ENCODE measurements around the gene P3H3. TPM values are rescaled to one million over a fixed set of nuclear protein-coding genes. Genes with fewer than 3 reads are reported as not detected.
"Not testable (repeated sequence)": the region's sequence is repeated elsewhere in the genome, so short reads cannot be mapped to it uniquely, and the experiment has no call there.

Gene P3H3
- total RNA-seq, 2 experiments from 2014 or later: 0.26 TPM; not detected in 1

DNA sequence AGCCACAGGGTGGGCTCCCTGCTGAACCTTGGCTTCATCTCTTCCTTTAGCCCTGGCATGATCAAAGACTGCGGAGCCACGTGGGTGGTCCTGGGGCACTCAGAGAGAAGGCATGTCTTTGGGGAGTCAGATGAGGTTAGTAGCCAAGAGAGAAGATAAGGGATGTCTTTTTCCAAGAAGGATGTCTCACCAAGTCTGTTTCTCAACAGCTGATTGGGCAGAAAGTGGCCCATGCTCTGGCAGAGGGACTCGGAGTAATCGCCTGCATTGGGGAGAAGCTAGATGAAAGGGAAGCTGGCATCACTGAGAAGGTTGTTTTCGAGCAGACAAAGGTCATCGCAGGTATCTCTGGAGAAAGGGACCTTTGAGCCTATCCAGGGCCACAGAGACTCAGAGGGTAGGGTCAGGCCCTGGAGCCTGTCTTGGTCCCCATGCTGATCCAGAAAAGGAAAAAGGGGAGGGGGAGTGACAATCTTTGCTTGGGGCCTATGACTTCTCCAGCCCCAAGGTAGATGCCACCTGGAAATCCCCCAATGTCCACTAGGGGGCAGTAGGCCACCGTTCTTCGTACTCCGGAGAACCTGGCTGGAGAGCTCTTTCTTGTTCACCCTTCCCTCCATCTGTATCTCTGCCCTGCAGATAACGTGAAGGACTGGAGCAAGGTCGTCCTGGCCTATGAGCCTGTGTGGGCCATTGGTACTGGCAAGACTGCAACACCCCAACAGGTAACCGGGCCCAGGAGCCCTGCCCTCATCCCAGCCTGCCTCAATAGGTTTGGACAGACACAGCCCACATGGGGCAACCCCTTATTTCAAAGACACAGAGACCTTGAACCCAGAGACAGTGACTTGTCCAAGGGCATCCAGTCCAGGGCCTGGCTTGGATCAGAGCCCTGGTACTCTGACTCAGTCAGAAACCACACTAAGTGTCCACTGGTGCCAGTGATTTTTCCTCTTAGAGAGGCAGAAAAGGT lies 41.1 kb downstream of the P3H3 start:
- H3K36me3 Mint-ChIP-seq (ENCODE audit: low read depth): peaks cover 71% of the 10 kb centered on the region

DNA sequence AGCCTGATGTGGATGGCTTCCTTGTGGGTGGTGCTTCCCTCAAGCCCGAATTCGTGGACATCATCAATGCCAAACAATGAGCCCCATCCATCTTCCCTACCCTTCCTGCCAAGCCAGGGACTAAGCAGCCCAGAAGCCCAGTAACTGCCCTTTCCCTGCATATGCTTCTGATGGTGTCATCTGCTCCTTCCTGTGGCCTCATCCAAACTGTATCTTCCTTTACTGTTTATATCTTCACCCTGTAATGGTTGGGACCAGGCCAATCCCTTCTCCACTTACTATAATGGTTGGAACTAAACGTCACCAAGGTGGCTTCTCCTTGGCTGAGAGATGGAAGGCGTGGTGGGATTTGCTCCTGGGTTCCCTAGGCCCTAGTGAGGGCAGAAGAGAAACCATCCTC lies 42.1 kb downstream of the P3H3 start:
- not testable (repeated sequence) for DNase-seq; H3K27me3 Mint-ChIP-seq (ENCODE audit: low read depth); ATAC-seq; H3K9me3 Mint-ChIP-seq (ENCODE audit: insufficient read depth)
- CTCF ChIA-PET: interaction anchor here (1.3 to 6.1 kb wide), 12 partner anchors 15 to 243 kb away, joined by 3 to 121 read pairs (median 8); partner anchors contain the start of genes CDCA3, PTPN6 and USP5
- peak overlapping the region; percentile 13 for H3K4me3 Mint-ChIP-seq
- H3K36me3 Mint-ChIP-seq (ENCODE audit: low read depth): peaks cover 66% of the 10 kb centered on the region
- H3K27ac Mint-ChIP-seq: peak overlapping the region; percentile 96
- POLR2A ChIA-PET: interaction anchor here (0.9 to 6.8 kb wide), 5 partner anchors 17 to 55 kb away, joined by 3 to 93 read pairs (median 24); partner anchors contain the start of genes CDCA3 and USP5
- H3K4me1 Mint-ChIP-seq (ENCODE audit: low read depth): peaks cover 67% of the 10 kb centered on the region

More for the DNA sequence above, 41.1 kb downstream of the P3H3 start:
- peak overlapping the region; percentile 94 for H3K27ac Mint-ChIP-seq
- H3K9me3 Mint-ChIP-seq (ENCODE audit: insufficient read depth): no peaks in the 10 kb centered on the region
- peak; percentile 5 for ATAC-seq
- H3K4me1 Mint-ChIP-seq (ENCODE audit: low read depth): peaks cover 61% of the 10 kb centered on the region
- POLR2A ChIA-PET: interaction anchor here (0.6 to 6.8 kb wide), 15 partner anchors 16 to 96 kb away, joined by 3 to 93 read pairs (median 4); partner anchors contain the start of genes C12orf57, CDCA3, RNU7-1 and USP5
- peak overlapping the region; percentile 98 for H3K4me3 Mint-ChIP-seq
- CTCF ChIA-PET: interaction anchor here (0.6 to 6.1 kb wide), 41 partner anchors 8 to 530 kb away, joined by 3 to 121 read pairs (median 5); partner anchors contain the start of genes C12orf57, CDCA3, COPS7A and LAG3
- H3K27me3 Mint-ChIP-seq (ENCODE audit: low read depth): no peaks in the 10 kb centered on the region
- DNase-seq: peak; percentile 91

DNA sequence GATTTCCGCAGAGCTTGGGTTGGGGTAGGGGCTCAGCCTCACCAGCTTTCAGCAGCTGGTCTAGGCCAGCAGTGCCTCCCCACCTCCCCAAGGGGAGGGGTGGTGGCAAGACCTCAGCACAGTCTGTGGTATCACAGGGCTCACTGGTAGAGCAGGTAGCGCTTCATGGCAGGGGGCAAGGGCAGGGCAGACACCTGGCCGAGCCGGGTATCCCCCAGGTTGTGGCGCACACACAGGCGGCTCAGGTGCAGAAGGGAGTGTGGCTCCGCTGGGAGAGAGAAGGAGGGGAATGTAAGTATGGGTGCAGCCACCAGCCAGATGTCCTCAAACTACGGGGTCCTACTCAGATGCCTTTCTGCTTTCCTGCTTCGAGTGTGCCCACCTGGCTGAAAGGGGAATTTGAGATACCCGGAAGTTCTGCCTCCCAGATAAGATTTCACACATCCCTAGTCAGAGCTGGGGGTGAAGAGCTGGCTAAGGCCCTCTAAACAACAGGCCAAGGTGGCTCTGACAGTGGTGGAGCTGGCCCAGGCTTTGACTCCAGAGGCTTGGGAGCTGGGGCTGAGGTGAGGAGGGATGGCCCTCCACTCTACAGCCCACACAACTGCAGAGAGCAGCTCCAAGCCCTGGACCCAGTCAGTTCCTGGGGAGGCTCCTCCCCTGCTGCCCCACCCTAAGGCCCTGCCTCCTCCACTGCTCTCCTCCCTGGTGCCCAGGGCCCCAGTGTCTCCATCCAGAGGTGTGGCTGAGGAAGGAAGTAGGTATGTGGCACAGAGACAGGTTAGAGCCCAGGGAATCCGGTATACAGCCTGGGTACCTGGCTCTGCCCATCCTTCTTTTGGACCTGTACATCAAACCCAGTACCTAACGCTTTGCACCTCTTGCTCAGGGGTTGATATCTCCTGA lies 43.1 kb downstream of the P3H3 start:
- CTCF ChIA-PET: interaction anchor here (0.7 to 6.1 kb wide), 19 partner anchors 11 to 301 kb away, joined by 3 to 121 read pairs (median 14); partner anchors contain the start of genes C12orf57, CDCA3, COPS7A and ENO2
- peak overlapping the region; percentile 96 for H3K27ac Mint-ChIP-seq
- peaks cover 63% of the 10 kb centered on the region for H3K36me3 Mint-ChIP-seq (ENCODE audit: low read depth)
- POLR2A ChIA-PET: interaction anchor here (0.9 to 3.6 kb wide), 8 partner anchors 11 to 236 kb away, joined by 3 to 47 read pairs (median 14); partner anchors contain the start of genes C12orf57, CDCA3, RNU7-1 and USP5
- peaks cover 65% of the 10 kb centered on the region for H3K4me1 Mint-ChIP-seq (ENCODE audit: low read depth)
- H3K9me3 Mint-ChIP-seq (ENCODE audit: insufficient read depth): no peaks in the 10 kb centered on the region
- DNase-seq (peak; percentile 72), ATAC-seq (peak; percentile 15)
- peak overlapping the region; percentile 94 for H3K4me3 Mint-ChIP-seq
- no peaks in the 10 kb centered on the region for H3K27me3 Mint-ChIP-seq (ENCODE audit: low read depth)

DNA sequence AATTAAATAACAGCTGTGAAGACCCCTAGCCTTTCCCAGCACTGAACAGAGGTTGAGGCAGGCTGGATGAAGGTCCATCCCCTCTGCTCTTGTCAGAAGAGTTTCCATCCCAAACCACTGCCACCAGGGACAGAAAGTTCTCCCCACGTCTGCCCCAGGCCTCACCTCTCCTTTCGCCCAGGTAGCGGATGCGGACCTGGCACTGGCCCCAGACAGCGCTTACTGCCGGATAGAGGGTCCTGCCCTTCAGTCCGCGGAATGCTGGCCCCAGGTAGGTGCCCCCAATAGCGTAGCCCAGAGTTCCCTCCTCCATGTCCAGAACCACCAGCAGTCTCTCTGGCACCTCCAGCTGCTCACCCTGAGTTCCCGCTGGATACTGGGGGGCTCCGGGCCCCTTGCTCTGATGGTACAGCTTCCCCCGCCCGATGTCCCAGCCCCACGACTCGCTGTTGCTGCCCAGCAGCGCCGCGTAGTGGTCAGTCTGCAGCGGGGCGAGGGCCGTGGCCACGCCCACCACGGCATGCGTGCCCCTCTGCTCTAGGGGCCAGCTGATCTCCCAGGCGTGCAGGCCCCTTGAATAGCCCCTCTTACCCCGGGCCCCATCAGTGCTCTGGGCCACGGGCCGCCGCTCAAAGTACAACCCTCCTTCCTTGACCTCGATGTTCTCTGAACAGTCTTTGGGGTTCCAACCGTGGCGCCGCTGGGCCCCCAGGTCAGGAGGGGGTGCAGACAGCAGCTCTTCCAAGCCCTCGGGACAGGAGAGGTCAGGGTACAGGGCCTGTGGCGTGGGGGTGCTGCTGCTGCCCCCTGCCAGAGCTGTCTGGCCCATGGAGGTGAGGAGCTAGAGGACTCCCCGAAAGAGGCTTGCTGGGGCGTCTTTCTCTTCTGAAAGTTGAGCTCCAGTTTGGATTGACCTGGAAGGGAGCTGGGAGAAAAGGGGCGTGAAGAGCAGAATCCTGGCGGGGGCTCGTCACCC lies 44.2 kb downstream of the P3H3 start:
- H3K36me3 Mint-ChIP-seq (ENCODE audit: low read depth): peaks cover 66% of the 10 kb centered on the region
- peak; percentile 91 for DNase-seq
- no peaks in the 10 kb centered on the region for H3K27me3 Mint-ChIP-seq (ENCODE audit: low read depth)
- peak overlapping the region; percentile 94 for H3K4me3 Mint-ChIP-seq
- peak overlapping the region; percentile 96 for H3K27ac Mint-ChIP-seq
- ChIA-PET POLR2A (interaction anchor here (0.6 to 3.6 kb wide), 28 partner anchors 10 to 407 kb away, joined by 3 to 47 read pairs (median 5); partner anchors contain the start of genes C12orf57, CDCA3, COPS7A and MLF2), CTCF (interaction anchor here (0.7 to 6.1 kb wide), 39 partner anchors 8 to 302 kb away, joined by 3 to 121 read pairs (median 8); partner anchors contain the start of genes C12orf57, C1RL, CDCA3 and COPS7A)
- H3K9me3 Mint-ChIP-seq (ENCODE audit: insufficient read depth): no peaks in the 10 kb centered on the region
- ATAC-seq: peak; percentile 32
- peaks cover 59% of the 10 kb centered on the region for H3K4me1 Mint-ChIP-seq (ENCODE audit: low read depth)

DNA sequence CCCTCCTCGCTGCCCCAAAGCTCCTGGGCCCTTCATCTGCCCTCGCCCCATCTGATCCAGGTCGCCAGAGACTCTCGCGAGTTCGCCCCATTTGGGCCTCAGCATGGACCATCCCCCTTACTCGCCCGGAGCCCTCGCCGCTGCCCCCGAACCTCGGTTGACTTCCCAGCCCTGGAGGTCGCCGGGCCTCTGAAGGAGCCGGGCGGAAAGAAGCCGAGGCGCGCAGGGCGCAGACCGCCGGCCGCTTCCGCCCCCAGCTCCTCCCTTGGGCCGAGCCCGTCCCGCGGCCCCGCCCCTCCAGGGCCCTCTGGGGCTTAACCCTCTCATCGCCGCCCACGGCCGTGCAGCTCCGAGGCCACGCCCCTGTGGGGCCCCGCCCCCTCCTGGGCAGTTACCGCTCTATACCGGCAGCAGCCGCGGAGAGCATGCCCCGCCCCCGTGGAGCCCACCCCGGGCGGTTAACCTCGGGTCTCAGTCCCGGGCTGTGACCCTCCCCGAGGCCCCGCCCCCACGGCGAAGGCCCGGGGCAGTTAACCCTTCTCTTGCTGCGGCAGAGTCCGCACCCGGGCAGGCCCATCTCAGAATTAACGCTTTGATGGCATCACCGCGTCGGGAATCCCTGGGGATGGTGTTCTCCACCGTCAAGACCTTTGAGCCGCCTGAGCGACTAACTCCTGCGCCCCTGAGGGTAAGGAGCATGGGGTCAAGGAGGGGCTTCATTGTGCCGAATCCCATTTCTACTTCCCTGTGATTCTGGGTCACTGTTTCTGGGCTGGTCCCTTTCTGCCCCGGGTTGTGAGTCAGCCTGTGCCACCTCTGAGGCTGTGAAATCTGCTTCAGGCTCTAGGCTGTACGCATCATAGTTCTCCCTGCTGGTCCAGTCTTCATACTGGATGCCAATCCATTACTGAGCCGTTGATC lies 45.1 kb downstream of the P3H3 start, which contains the start of gene SPSB2:
Gene SPSB2 (minus strand): TSS at position 210 of the 921 bp plus-strand sequence. CDS start 402 bp downstream, outside the sequence.
- Mint-ChIP-seq H3K36me3 (ENCODE audit: low read depth) (peaks cover 63% of the 10 kb centered on the region), H3K27me3 (ENCODE audit: low read depth) (no peaks in the 10 kb centered on the region), H3K4me3 (peak within 1 kb of the TSS; percentile 94), H3K27ac (peak within 1 kb of the TSS; percentile 96), H3K4me1 (ENCODE audit: low read depth) (peaks cover 56% of the 10 kb centered on the region), H3K9me3 (ENCODE audit: insufficient read depth) (no peaks in the 10 kb centered on the region)
- ChIA-PET CTCF (interaction anchor here (0.7 to 6.1 kb wide), 39 partner anchors 7 to 303 kb away, joined by 3 to 121 read pairs (median 8); partner anchors contain the start of genes C12orf57, C1RL, CDCA3 and COPS7A), POLR2A (interaction anchor here (0.6 to 3.6 kb wide), 26 partner anchors 9 to 408 kb away, joined by 3 to 47 read pairs (median 5); partner anchors contain the start of genes C12orf57, CDCA3, COPS7A and MLF2)
- ATAC-seq (peak; percentile 78), DNase-seq (peak; percentile 99)

DNA sequence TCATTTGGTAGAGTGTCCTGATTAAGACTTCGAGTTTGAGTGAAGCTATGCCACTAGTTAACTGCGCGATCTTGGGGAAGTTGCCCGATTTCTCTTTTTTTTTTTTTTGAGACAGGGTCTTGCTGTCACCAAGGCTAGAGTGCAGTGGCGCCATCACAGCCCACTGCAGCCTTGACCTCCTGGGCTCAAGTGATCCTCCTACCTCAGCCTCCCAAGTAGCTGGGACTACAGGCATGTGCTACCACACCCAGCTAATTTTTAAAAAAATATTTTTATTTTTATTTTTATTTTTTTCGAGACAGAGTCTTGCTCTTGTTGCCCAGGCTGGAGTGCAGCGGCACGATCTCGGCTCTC lies 45.8 kb downstream of the P3H3 start:
- CTCF ChIA-PET: interaction anchor here (0.8 to 6.1 kb wide), 8 partner anchors 9 to 119 kb away, joined by 4 to 121 read pairs (median 15); partner anchors contain the start of genes CDCA3, LRRC23 and USP5
- Mint-ChIP-seq H3K27ac (peak overlapping the region; percentile 79), H3K4me1 (ENCODE audit: low read depth) (peaks cover 50% of the 10 kb centered on the region), H3K4me3 (peak overlapping the region; percentile 94), H3K36me3 (ENCODE audit: low read depth) (peaks cover 59% of the 10 kb centered on the region)
- POLR2A ChIA-PET: interaction anchor here (1.1 to 3.6 kb wide), 7 partner anchors 18 to 121 kb away, joined by 3 to 41 read pairs (median 5); partner anchors contain the start of genes C12orf57, MLF2 and RNU7-1
- not testable (repeated sequence) for H3K9me3 Mint-ChIP-seq (ENCODE audit: insufficient read depth); H3K27me3 Mint-ChIP-seq (ENCODE audit: low read depth); DNase-seq; ATAC-seq

DNA sequence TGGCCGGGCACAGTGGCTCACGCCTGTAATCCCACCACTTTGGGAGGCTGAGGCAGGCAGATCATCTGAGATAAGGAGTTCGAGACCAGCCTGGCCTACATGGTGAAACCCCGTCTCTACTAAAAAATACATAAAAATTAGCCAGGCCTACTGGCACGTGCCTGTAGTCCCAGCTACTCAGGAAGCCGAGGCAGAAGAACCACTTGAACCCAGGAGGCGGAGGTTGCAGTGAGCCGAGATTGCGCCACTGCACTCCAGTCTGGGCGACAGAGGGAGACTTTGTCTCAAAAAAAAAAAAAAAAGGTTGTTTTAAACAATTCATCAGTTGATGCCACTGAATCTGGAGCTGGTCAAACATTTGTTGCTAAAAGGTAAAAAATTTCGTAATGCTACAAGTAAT lies 51.6 kb downstream of the P3H3 start:
- H3K27ac Mint-ChIP-seq; H3K27me3 Mint-ChIP-seq (ENCODE audit: low read depth); POLR2A ChIA-PET; H3K4me1 Mint-ChIP-seq (ENCODE audit: low read depth); H3K9me3 Mint-ChIP-seq (ENCODE audit: insufficient read depth); H3K4me3 Mint-ChIP-seq; DNase-seq; ATAC-seq: not testable (repeated sequence)
- CTCF ChIA-PET: interaction anchor here (1.1 kb wide), 1 partner anchor 7 kb away, joined by 4 read pairs; no protein-coding TSS in a partner anchor
- H3K36me3 Mint-ChIP-seq (ENCODE audit: low read depth): peaks cover 24% of the 10 kb centered on the region

DNA sequence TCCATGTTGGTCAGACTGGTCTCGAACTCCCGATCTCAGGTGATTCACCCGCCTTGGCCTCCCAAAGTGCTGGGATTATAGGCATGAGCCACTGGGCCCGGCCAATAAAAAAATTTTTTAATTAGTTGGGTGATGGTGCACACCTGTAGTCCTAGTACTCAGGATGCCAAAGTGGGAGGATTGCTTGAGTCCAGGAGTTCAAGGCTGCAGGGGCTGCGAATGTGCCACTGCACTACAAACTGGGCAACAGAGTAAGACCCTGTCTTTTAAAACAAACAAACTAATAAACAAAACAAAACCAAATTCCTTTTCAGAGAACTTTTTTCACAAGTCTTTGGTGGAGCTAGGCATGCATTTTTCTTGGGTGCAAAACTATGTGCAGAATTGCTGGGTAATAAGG lies 55.0 kb downstream of the P3H3 start:
- ChIA-PET CTCF (interaction anchor here (1.2 to 2.7 kb wide), 4 partner anchors 9 to 17 kb away, joined by 3 to 23 read pairs (median 4); partner anchors contain the start of gene SPSB2), POLR2A (interaction anchor here (2.2 to 2.4 kb wide), 2 partner anchors 8 to 11 kb away, joined by 10 to 17 read pairs; partner anchors contain the start of gene SPSB2)
- Mint-ChIP-seq H3K36me3 (ENCODE audit: low read depth) (peaks cover 13% of the 10 kb centered on the region), H3K9me3 (ENCODE audit: insufficient read depth) (no peaks in the 10 kb centered on the region), H3K27me3 (ENCODE audit: low read depth) (no peaks in the 10 kb centered on the region), H3K4me1 (ENCODE audit: low read depth) (no peaks in the 10 kb centered on the region), H3K4me3 (no peak overlapping the region), H3K27ac (no peak overlapping the region)
- ATAC-seq (no peak), DNase-seq (no peak)

DNA sequence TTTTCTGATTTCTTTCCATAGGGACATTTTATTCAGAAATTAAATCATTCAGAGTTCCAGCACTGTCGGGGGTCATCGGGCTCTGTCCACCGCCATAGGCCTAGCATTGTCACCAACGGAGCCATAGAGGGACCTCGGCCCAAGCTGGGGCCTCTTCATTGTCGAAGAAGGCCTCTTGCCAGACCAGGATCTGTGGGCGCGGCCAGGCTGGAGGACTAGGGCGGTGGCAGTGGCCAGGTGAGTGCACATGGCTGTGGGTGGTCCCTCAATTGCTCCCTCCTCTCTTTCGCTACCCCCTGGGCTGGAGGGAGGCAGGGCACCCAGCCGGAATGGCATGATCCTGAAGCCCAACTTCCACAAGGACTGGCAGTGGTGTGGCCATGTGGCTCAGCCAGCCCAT lies 55.5 kb downstream of the P3H3 start:
- H3K4me1 Mint-ChIP-seq (ENCODE audit: low read depth): peaks cover 3% of the 10 kb centered on the region
- no peak for ATAC-seq
- ChIA-PET POLR2A (interaction anchor here (1.0 to 2.4 kb wide), 2 partner anchors 11 kb away, joined by 4 to 17 read pairs; partner anchors contain the start of gene SPSB2), CTCF (interaction anchor here (1.4 to 2.7 kb wide), 2 partner anchors 8 to 11 kb away, joined by 3 to 23 read pairs; partner anchors contain the start of gene SPSB2)
- no peak overlapping the region for H3K4me3 Mint-ChIP-seq
- no peaks in the 10 kb centered on the region for H3K27me3 Mint-ChIP-seq (ENCODE audit: low read depth)
- peaks cover 13% of the 10 kb centered on the region for H3K36me3 Mint-ChIP-seq (ENCODE audit: low read depth)
- no peak for DNase-seq
- H3K27ac Mint-ChIP-seq: no peak overlapping the region
- no peaks in the 10 kb centered on the region for H3K9me3 Mint-ChIP-seq (ENCODE audit: insufficient read depth)
